Loucy (cell line): ENCODE data around the gene LRRC18.

Source experiments
- H2AFZ ChIP-seq: fragments of 200-600 bp; sonication (generic); 2 replicates; pipeline ENCODE4 v1.6.0; 2016; ENCODE audit warnings: antibody characterized with exemption, mild to moderate bottlenecking, low read length, moderate library complexity
- H3F3A ChIP-seq: fragments of 200-600 bp; 2 replicates; pipeline ENCODE4 v1.6.0; 2016; ENCODE audit warnings: antibody characterized with exemption, low read depth, mild to moderate bottlenecking
- H3K27me3 ChIP-seq: fragments of 200-600 bp; sonication (generic); 2 replicates; pipeline ENCODE4 v1.6.1; 2014; ENCODE audit warnings: low read length, mild to moderate bottlenecking; ENCODE audit not compliant: insufficient read depth, poor library complexity, severe bottlenecking
- H3K36me3 ChIP-seq: fragments of 200-600 bp; sonication (generic); 2 replicates; pipeline ENCODE4 v1.6.1; 2016; ENCODE audit warnings: low read length; ENCODE audit not compliant: insufficient read depth
- H3K4me1 ChIP-seq: fragments of 200-600 bp; sonication (generic); 2 replicates; pipeline ENCODE4 v1.5.1; 2014; ENCODE audit warnings: low read length, mild to moderate bottlenecking; ENCODE audit not compliant: insufficient read depth, poor library complexity, severe bottlenecking
- H3K4me2 ChIP-seq: fragments of 200-600 bp; sonication (generic); 2 replicates; pipeline ENCODE4 v1.6.0; 2014; ENCODE audit warnings: antibody characterized with exemption, low read length, low read depth, mild to moderate bottlenecking; ENCODE audit not compliant: poor library complexity, severe bottlenecking
- H3K4me3 ChIP-seq: fragments of 200-600 bp; sonication (generic); 2 replicates; pipeline ENCODE4 v1.5.1; 2014; ENCODE audit warnings: low read length, mild to moderate bottlenecking, mixed read lengths; ENCODE audit not compliant: poor library complexity, severe bottlenecking
- H3K79me2 ChIP-seq: fragments of 200-600 bp; sonication (generic); 2 replicates; pipeline ENCODE4 v1.6.1; 2014; ENCODE audit warnings: low read length; ENCODE audit not compliant: insufficient read depth
- H3K9ac ChIP-seq: fragments of 200-600 bp; sonication (generic); 2 replicates; pipeline ENCODE4 v1.6.0; 2014; ENCODE audit warnings: mild to moderate bottlenecking, low read depth, low read length, moderate library complexity; ENCODE audit not compliant: poor library complexity, severe bottlenecking
- H3K9me2 ChIP-seq: fragments of 200-600 bp; sonication (generic); replicated peaks from 2 replicates; pipeline ENCODE4 v1.6.1; 2016; ENCODE audit warnings: low read depth, low read length, mixed read lengths
- H3K9me3 ChIP-seq: fragments of 200-600 bp; sonication (generic); 2 replicates; pipeline ENCODE4 v1.6.1; 2014; ENCODE audit warnings: mild to moderate bottlenecking, antibody characterized with exemption, low read length, low read depth; ENCODE audit not compliant: insufficient read depth
- H4K20me1 ChIP-seq: fragments of 200-600 bp; sonication (generic); 2 replicates; pipeline ENCODE4 v1.6.0; 2014; ENCODE audit warnings: antibody characterized with exemption, low read length, mild to moderate bottlenecking; ENCODE audit not compliant: insufficient read depth, poor library complexity, severe bottlenecking
- EZH2phosphoT487 ChIP-seq: fragments of 200-600 bp; IDR thresholded peaks from 2 replicates; pipeline ENCODE4 v1.6.1; 2018; ENCODE audit warnings: antibody characterized with exemption, mild to moderate bottlenecking, moderate library complexity, borderline replicate concordance
- TF ChIP-seq, protein P1 (sequence below): fragments of 200-600 bp; sonication (generic); conservative IDR thresholded peaks from 2 replicates; pipeline ENCODE4 v1.5.1; 2014; ENCODE audit warnings: mild to moderate bottlenecking, antibody characterized with exemption, low read length

The LRRC18 gene

DNA sequence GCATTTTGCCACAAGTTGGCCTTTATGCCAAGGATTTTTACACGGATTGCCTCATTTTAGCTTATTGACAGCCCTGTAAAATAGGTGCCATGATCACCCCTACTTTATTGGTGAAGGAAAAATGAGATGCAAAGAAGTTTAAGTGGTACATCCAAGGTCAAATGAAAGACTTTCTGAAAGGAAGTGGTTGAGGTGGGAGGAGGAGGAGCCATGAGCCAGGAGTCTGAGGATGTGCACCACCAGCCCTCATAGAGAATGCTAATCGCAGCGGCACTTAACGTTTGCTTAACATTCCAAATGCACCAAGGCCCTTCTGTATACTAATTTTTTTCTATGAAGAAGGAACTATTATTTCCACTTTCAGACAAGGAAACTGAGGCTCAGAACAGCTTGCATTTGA, 31.0 kb upstream of the LRRC18 start:
- Histone ChIP-seq H3F3A (no peaks in the 10 kb centered on the region), H4K20me1 (no peaks in the 10 kb centered on the region), H3K79me2 (no peaks in the 10 kb centered on the region), H3K9me2 (no peaks in the 10 kb centered on the region), H3K4me3 (no peak overlapping the region), H3K36me3 (no peaks in the 10 kb centered on the region), H3K4me1 (peaks cover 4% of the 10 kb centered on the region), H3K9me3 (no peaks in the 10 kb centered on the region), H3K27me3 (no peaks in the 10 kb centered on the region), H3K4me2 (no peak overlapping the region), H3K9ac (no peak overlapping the region), H2AFZ (no peak overlapping the region)
- TF ChIP-seq, protein P1, sequence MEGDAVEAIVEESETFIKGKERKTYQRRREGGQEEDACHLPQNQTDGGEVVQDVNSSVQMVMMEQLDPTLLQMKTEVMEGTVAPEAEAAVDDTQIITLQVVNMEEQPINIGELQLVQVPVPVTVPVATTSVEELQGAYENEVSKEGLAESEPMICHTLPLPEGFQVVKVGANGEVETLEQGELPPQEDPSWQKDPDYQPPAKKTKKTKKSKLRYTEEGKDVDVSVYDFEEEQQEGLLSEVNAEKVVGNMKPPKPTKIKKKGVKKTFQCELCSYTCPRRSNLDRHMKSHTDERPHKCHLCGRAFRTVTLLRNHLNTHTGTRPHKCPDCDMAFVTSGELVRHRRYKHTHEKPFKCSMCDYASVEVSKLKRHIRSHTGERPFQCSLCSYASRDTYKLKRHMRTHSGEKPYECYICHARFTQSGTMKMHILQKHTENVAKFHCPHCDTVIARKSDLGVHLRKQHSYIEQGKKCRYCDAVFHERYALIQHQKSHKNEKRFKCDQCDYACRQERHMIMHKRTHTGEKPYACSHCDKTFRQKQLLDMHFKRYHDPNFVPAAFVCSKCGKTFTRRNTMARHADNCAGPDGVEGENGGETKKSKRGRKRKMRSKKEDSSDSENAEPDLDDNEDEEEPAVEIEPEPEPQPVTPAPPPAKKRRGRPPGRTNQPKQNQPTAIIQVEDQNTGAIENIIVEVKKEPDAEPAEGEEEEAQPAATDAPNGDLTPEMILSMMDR, result no peak
- no peak for TF ChIP-seq EZH2phosphoT487

DNA sequence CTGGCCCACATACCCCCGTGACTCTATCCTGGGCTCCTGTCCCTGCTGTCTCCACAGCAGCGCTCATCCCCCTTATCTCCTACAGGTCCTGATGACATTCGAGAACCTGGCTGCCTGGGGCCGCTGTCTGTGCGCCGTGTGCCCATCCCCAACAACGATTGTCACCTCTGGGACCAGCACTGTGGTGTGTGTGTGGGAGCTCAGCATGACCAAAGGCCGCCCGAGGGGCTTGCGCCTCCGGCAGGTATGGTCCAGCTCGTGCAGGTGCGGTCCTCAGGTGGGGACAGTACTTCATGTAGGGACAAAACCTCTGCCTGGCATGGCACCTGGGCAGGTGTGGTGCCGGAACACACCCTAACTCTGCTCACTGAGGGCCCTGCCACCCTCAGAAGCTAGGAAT, 30.4 kb upstream of the LRRC18 start:
- Histone ChIP-seq H3K79me2 (no peaks in the 10 kb centered on the region), H4K20me1 (no peaks in the 10 kb centered on the region), H3K9ac (no peak overlapping the region), H3K9me3 (no peaks in the 10 kb centered on the region), H3F3A (no peaks in the 10 kb centered on the region), H2AFZ (no peak overlapping the region), H3K27me3 (no peaks in the 10 kb centered on the region), H3K4me3 (no peak overlapping the region), H3K4me2 (no peak overlapping the region), H3K4me1 (peaks cover 4% of the 10 kb centered on the region), H3K36me3 (no peaks in the 10 kb centered on the region), H3K9me2 (no peaks in the 10 kb centered on the region)
- TF ChIP-seq, protein P1, result no peak
- no peak for TF ChIP-seq EZH2phosphoT487

DNA sequence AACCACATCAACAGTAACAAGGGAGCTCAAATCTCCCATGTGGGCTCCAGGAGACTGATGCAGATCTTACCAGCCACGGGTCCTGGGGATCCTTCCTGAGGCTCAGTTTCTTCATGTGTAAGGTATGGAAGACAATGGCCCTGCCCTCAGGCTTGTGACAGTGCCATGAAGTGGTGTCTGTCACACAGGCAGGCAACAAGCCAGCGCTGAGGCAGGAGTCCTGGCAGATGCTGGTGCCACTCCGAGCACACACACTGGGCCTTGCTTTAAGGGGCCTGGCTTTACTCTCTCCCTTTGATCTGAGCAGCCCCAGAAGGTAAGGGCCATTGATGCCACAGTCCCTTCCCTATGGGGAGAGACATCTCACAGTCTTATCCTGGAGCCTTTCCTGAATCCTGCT, 28.4 kb upstream of the LRRC18 start:
- no peaks in the 10 kb centered on the region for H3K9me3 ChIP-seq
- no peaks in the 10 kb centered on the region for H3K36me3 ChIP-seq

More for the DNA sequence above, 28.4 kb upstream of the LRRC18 start:
- Histone ChIP-seq H4K20me1 (no peaks in the 10 kb centered on the region), H2AFZ (no peak overlapping the region), H3F3A (no peaks in the 10 kb centered on the region), H3K4me2 (no peak overlapping the region), H3K9ac (no peak overlapping the region), H3K9me2 (no peaks in the 10 kb centered on the region), H3K27me3 (no peaks in the 10 kb centered on the region), H3K4me3 (no peak overlapping the region), H3K4me1 (peaks cover 4% of the 10 kb centered on the region), H3K79me2 (no peaks in the 10 kb centered on the region)
- TF ChIP-seq, protein P1, result no peak
- no peak for TF ChIP-seq EZH2phosphoT487
